B cell (primary cell): Measurements from ENCODE around the gene PTRH2. TPM values are rescaled to one million over a fixed set of nuclear protein-coding genes. Genes with fewer than 3 reads are reported as not detected.
A peak's percentile ranks its signal among the peaks of the same experiment; 100 is the strongest.

Experiments
- ATAC-seq: fragments of 200-7000 bp; cut with Tn5 transposase; one replicate; pipeline ENCODE4 v1.10.0; 2021; ENCODE audit warnings: low read depth, mild to moderate bottlenecking, moderate number of reproducible peaks, moderate library complexity
- CTCF ChIA-PET: fragments of 350-600 bp; sonication (Branson Sonifier 250); formaldehyde crosslinking; loops from one replicate; lab custom pipeline; 2021; ENCODE audit warnings: antibody characterized with exemption, inconsistent platforms; lab: Charles Lee
- POLR2A ChIA-PET: fragments of 350-600 bp; sonication (Branson Sonifier 250); formaldehyde crosslinking; loops from one replicate; lab custom pipeline; 2021; ENCODE audit warnings: antibody characterized with exemption; lab: Charles Lee
- DNase-seq: peaks from one replicate; pipeline ENCODE4 v3.0.0; 2013
- H2AFZ ChIP-seq: 2 replicates; pipeline ENCODE4 v1.6.1; 2012; ENCODE audit warnings: mild to moderate bottlenecking, low read depth, low read length; ENCODE audit not compliant: insufficient read depth, poor library complexity, severe bottlenecking
- H3K27ac ChIP-seq, 2 donors: 1 replicate in 1 of 2; 2 replicates in 1 of 2; pipeline ENCODE4 v1.5.1; 2012 to 2013; ENCODE audit warnings: low read length in 2 of 2, mild to moderate bottlenecking in 2 of 2, moderate library complexity in 1 of 2
- H3K27me3 ChIP-seq, 4 experiments: fragments of 200-600 bp in 1 of 4; sonication (generic) in 1 of 4; replicated peaks in 1 of 4; 1 replicate in 2 of 4; 2 replicates in 2 of 4; pipeline versions ENCODE4 v1.6.1 to v1.7.0; 2013 to 2016; ENCODE audit warnings: low read length in 3 of 4, mild to moderate bottlenecking in 2 of 4, mixed read lengths in 1 of 4, moderate library complexity in 1 of 4; ENCODE audit not compliant: insufficient read depth in 4 of 4, control insufficient read depth in 3 of 4; ENCODE audit errors: control extremely low read depth in 1 of 4
- H3K36me3 ChIP-seq, 2 experiments: replicated peaks in 1 of 2; 1 replicate in 1 of 2; 2 replicates in 1 of 2; pipeline versions ENCODE4 v1.6.1 to v1.7.1; 2013; ENCODE audit warnings: low read length in 1 of 2; ENCODE audit not compliant: insufficient read depth in 2 of 2, control insufficient read depth in 1 of 2; ENCODE audit errors: control extremely low read depth in 1 of 2, extremely low read depth in 1 of 2
- H3K4me1 ChIP-seq, 2 donors: fragments of 200-600 bp in 1 of 2; sonication (generic) in 1 of 2; 1 replicate in 1 of 2; 2 replicates in 1 of 2; pipeline versions ENCODE4 v1.5.1 to v1.6.1; 2013 to 2017; ENCODE audit warnings: low read length in 2 of 2; ENCODE audit not compliant: control insufficient read depth in 2 of 2, insufficient read depth in 2 of 2
- H3K4me2 ChIP-seq: replicated peaks from 2 replicates; pipeline ENCODE3; 2012; ENCODE audit warnings: mild to moderate bottlenecking, low read depth, low read length; ENCODE audit not compliant: poor library complexity, severe bottlenecking
- H3K4me3 ChIP-seq, 5 experiments: fragments of 200-600 bp in 1 of 5; sonication (generic) in 1 of 5; 1 replicate in 3 of 5; 2 replicates in 2 of 5; pipeline versions ENCODE4 v1.5.1 to v1.7.0; 2011 to 2016; ENCODE audit warnings: low read length in 4 of 5, mild to moderate bottlenecking in 4 of 5, low read depth in 2 of 5, control low read depth in 1 of 5, moderate library complexity in 1 of 5; ENCODE audit not compliant: insufficient read depth in 1 of 5; ENCODE audit errors: control extremely low read depth in 1 of 5, extremely low read depth in 1 of 5
- H3K79me2 ChIP-seq: fragments of 200-600 bp; sonication (generic); one replicate; pipeline ENCODE4 v1.6.0; 2016; ENCODE audit warnings: low read length; ENCODE audit not compliant: control insufficient read depth, insufficient read depth
- H3K9ac ChIP-seq: fragments of 200-600 bp; sonication (generic); 2 replicates; pipeline ENCODE4 v1.6.1; 2017; ENCODE audit warnings: mild to moderate bottlenecking, low read length, moderate library complexity
- H3K9me3 ChIP-seq, 3 donors: one replicate each; pipeline versions ENCODE4 v1.6.1 to v1.7.1; 2013; ENCODE audit warnings: low read length in 2 of 3; ENCODE audit not compliant: control insufficient read depth in 2 of 3, insufficient read depth in 1 of 3; ENCODE audit errors: control extremely low read depth in 1 of 3
- H4K20me1 ChIP-seq: 2 replicates; pipeline ENCODE4 v1.6.0; 2012; ENCODE audit warnings: mild to moderate bottlenecking, low read length; ENCODE audit not compliant: insufficient read depth, control insufficient read depth, poor library complexity, severe bottlenecking
- H3K27ac Mint-ChIP-seq: one replicate; pipeline ENCODE4 v1.8.0; 2021; ENCODE audit warnings: mixed read lengths
- H3K27me3 Mint-ChIP-seq: one replicate; pipeline ENCODE4 v1.8.0; 2021; ENCODE audit warnings: mixed read lengths
- H3K4me1 Mint-ChIP-seq: one replicate; pipeline ENCODE4 v1.8.0; 2021; ENCODE audit warnings: mixed read lengths
- H3K4me3 Mint-ChIP-seq: one replicate; pipeline ENCODE4 v1.8.0; 2021; ENCODE audit warnings: mixed read lengths
- H3K9me3 Mint-ChIP-seq: one replicate; pipeline ENCODE4 v1.8.0; 2022; ENCODE audit warnings: mixed read lengths; ENCODE audit not compliant: insufficient read depth
- CTCF ChIP-seq: fragments of 200-600 bp; IDR thresholded peaks from one replicate; pipeline ENCODE4 v1.8.0; 2022; ENCODE audit warnings: antibody characterized with exemption, mild to moderate bottlenecking
- EZH2 ChIP-seq: IDR thresholded peaks from 2 replicates; pipeline ENCODE4 v1.6.1; 2012; ENCODE audit warnings: borderline replicate concordance, low read depth, mild to moderate bottlenecking, moderate library complexity, low read length; ENCODE audit not compliant: insufficient read depth, poor library complexity, severe bottlenecking
- WGBS: methylation state at CpG from one replicate; pipeline ENCODE4 v1.1.5; 2013; ENCODE audit warnings: missing lambda C conversion rate; ENCODE audit not compliant: insufficient coverage; 5-methylcytosine and 5-hydroxymethylcytosine counted together
- intact Hi-C: fragments of 100-400 bp; cut with micrococcal nuclease; formaldehyde crosslinking; loops from one replicate; pipeline ENCODE4 v1.10.0; 2022
- polyA plus RNA-seq: library from polyadenylated mRNA; depleted of rRNA; stranded (reverse); fragments of >200 nt; gene quantifications from 2 replicates; pipeline ENCODE4 v1.2.3, GENCODE V29; 2012
- total RNA-seq, 2 donors: library from RNA; stranded (reverse); fragments of 120-200 nt in 1 of 2; gene quantifications; 1 replicate in 1 of 2; 2 replicates in 1 of 2; pipeline versions ENCODE4 v1.2.3 to v1.2.4, GENCODE V29; 2013 to 2022

PTRH2 gene
- total and polyA plus RNA-seq, 2 donors (not counting 1 experiment from before 2014, with no cell fraction given): 7.1 to 22.7 TPM

- Histone ChIP-seq H3K27me3 (no peaks in the 10 kb centered on the region), H3K27ac (no peak overlapping the region), H4K20me1 (no peaks in the 10 kb centered on the region), H3K9ac (no peak overlapping the region), H3K4me2 (no peak overlapping the region), H2AFZ (no peak overlapping the region), H3K79me2 (no peaks in the 10 kb centered on the region), H3K36me3 (peaks cover 3 to 5% of the 10 kb centered on the region in 2 experiments), H3K9me3 (no peaks in the 10 kb centered on the region), H3K4me1 (peaks cover 0 to 1% of the 10 kb centered on the region in 2 donors), H3K4me3 (no peak overlapping the region)
- no peaks in the 10 kb centered on the region for H3K27me3 Mint-ChIP-seq
- POLR2A ChIA-PET: no interaction called here
- H3K9me3 Mint-ChIP-seq: no peaks in the 10 kb centered on the region
- TF ChIP-seq EZH2: no peak
- peak; percentile 79 for TF ChIP-seq CTCF
- no peak overlapping the region for H3K4me3 Mint-ChIP-seq
- CTCF ChIA-PET: interaction anchor here (0.6 to 11.9 kb wide), 18 partner anchors 8 to 303 kb away, joined by 3 to 230 read pairs (median 4); no protein-coding TSS in a partner anchor
- intact Hi-C loops: loop anchor here (1.0 to 5.0 kb wide), 2 partner anchors 112 to 290 kb away; no protein-coding TSS in a partner anchor
- DNase-seq (peak; percentile 45), ATAC-seq (peak; percentile 36)
- H3K4me1 Mint-ChIP-seq: no peaks in the 10 kb centered on the region
- WGBS: 100% methylated on average over 3 of the region's 4 CpGs
- H3K27ac Mint-ChIP-seq: no peak overlapping the region
Observed at GRCh38 chr17:59746849-59747445, 39.7 kb upstream of the PTRH2 start.

GRCh38 chr17:59745040-59745439 is 37.8 kb upstream of the PTRH2 start:
- H3K4me3 ChIP-seq: no peak overlapping the region
- H3K4me3 Mint-ChIP-seq: no peak overlapping the region
- no peak overlapping the region for H3K27ac ChIP-seq
- H3K27me3 Mint-ChIP-seq: no peaks in the 10 kb centered on the region
- no peak overlapping the region for H3K27ac Mint-ChIP-seq
- H3K36me3 ChIP-seq: peaks cover 3 to 5% of the 10 kb centered on the region in 2 experiments
- TF ChIP-seq EZH2 (no peak), CTCF (no peak)
- H3K79me2 ChIP-seq: no peaks in the 10 kb centered on the region
- H3K9me3 Mint-ChIP-seq: no peaks in the 10 kb centered on the region
- WGBS: no CpG with 5 or more reads among the region's 2 CpGs
- no peaks in the 10 kb centered on the region for H3K4me1 Mint-ChIP-seq
- no peaks in the 10 kb centered on the region for H4K20me1 ChIP-seq
- no peaks in the 10 kb centered on the region for H3K4me1 ChIP-seq
- ChIA-PET CTCF (interaction anchor here (0.7 to 11.9 kb wide), 6 partner anchors 10 to 216 kb away, joined by 3 to 230 read pairs (median 4); no protein-coding TSS in a partner anchor), POLR2A (interaction anchor here (0.7 kb wide), 1 partner anchor 12 kb away, joined by 7 read pairs; no protein-coding TSS in a partner anchor)
- DNase-seq (no peak), ATAC-seq (no peak)
- H3K9ac ChIP-seq: no peak overlapping the region
- no peak overlapping the region for H3K4me2 ChIP-seq
- H3K9me3 ChIP-seq: no peaks in the 10 kb centered on the region
- no peak overlapping the region for H2AFZ ChIP-seq
- H3K27me3 ChIP-seq: no peaks in the 10 kb centered on the region
- intact Hi-C loops: loop anchor here (5.0 kb wide), 1 partner anchor 292 kb away; no protein-coding TSS in a partner anchor
